Stomach smooth muscle (tissue), 2 donors: ENCODE measurements around the gene ADAMTS12.

Experiments used
- H3K27ac ChIP-seq: one replicate; pipeline ENCODE4 v1.7.0; 2013; ENCODE audit warnings: mild to moderate bottlenecking, low read length, inconsistent platforms
- H3K27me3 ChIP-seq, 2 donors: one replicate each; pipeline ENCODE4 v1.7.0; 2013; ENCODE audit warnings: low read length in 2 of 2; ENCODE audit not compliant: insufficient read depth in 2 of 2, control insufficient read depth in 1 of 2
- H3K36me3 ChIP-seq, 2 donors: one replicate each; pipeline ENCODE4 v1.7.0; 2013; ENCODE audit warnings: low read length in 2 of 2; ENCODE audit not compliant: control insufficient read depth in 2 of 2, insufficient read depth in 2 of 2
- H3K4me1 ChIP-seq: one replicate; pipeline ENCODE4 v1.7.0; 2013; ENCODE audit warnings: low read length; ENCODE audit not compliant: control insufficient read depth, insufficient read depth
- H3K4me3 ChIP-seq, 2 donors: one replicate each; pipeline ENCODE4 v1.7.0; 2013; ENCODE audit warnings: low read length in 2 of 2
- H3K9ac ChIP-seq, 2 donors: one replicate each; pipeline ENCODE4 v1.7.0; 2013; ENCODE audit warnings: low read length in 2 of 2, mild to moderate bottlenecking in 1 of 2
- H3K9me3 ChIP-seq, 2 donors: one replicate each; pipeline ENCODE4 v1.7.0; 2013; ENCODE audit warnings: low read length in 2 of 2; ENCODE audit not compliant: control insufficient read depth in 2 of 2
- donor health status: healthy.
- donor health status: Pancreatic carcinoma.

The ADAMTS12 gene

DNA sequence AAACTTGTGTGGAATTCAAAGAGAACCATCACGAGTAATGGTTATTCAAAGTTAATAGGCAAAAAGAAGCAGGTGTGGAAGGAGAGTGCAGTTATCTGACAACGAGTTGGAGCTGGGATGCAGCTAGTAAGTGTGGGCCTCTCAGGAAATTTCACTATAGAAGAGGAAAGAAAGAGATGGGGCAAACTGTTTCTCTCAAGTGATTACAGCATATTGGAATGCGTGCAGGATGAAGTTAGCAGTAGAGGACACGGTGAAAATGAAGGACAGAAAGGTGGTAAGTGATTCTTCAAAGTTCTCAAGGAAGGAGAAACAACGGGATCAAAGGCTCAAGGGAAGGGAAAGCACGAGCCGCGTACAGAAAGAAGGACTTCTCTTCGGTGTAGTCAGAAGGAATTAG, 84.0 kb downstream of the ADAMTS12 start:
- Histone ChIP-seq H3K9ac (no peak overlapping the region), H3K27ac (no peak overlapping the region), H3K9me3 (no peaks in the 10 kb centered on the region), H3K27me3 (no peaks in the 10 kb centered on the region), H3K36me3 (no peaks in the 10 kb centered on the region), H3K4me3 (no peak overlapping the region), H3K4me1 (no peaks in the 10 kb centered on the region)

DNA sequence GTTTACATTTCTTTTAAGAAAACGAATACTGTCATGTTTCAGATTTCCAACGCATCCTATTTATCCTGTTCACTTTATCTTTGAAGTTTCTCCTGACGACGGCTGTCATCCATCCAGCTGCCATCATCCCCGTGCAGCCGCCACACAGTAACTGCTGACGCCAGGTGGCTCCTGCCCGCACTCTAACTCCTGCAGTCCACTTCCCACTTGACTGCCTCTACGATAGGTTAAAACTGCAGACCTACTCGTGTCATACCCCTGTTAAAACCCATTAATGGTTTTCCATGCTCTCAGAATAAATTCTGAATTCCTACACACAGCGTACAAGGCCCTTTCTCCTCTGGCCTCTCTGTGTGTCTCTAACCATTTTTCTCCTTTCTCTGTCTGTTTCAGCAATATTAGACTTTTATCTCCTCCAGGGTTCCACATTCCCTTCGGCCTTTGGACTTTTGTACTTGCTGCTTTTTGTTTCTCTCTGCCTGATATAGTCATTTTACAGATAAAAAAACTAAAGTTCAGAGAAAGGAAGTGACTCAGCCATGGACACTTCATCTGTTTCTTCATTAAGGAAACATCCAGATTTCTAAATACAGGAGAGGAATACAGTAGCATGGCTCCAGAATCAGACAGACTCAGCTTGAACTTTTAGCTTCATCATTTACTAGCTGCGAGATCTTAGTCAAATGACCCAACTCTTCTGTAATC, 84.9 kb downstream of the ADAMTS12 start:
- H3K9me3 ChIP-seq = no peaks in the 10 kb centered on the region
- H3K4me3 ChIP-seq = no peak overlapping the region
- no peak overlapping the region for H3K27ac ChIP-seq
- no peaks in the 10 kb centered on the region for H3K4me1 ChIP-seq
- no peaks in the 10 kb centered on the region for H3K36me3 ChIP-seq
- no peaks in the 10 kb centered on the region for H3K27me3 ChIP-seq
- no peak overlapping the region for H3K9ac ChIP-seq

DNA sequence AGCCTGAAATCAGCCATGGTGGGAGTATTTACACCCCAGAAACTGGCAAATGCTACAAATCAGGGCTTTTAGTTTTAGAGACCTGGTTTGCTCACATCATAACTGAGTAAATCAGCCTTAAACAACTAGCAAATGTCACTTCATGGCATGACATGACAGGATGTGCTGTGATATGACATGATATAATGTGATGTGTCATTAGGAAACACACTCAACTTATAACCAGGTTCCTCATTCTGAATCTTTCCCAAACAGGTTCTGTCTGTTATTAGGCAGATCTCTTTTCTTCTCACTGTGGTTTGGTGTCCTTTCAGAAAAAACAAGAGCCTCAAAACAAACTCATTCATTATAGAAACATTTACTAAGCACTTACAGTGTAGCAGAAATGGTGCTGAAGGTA, 90.5 kb downstream of the ADAMTS12 start:
- H3K36me3 ChIP-seq = peaks cover 0 to 2% of the 10 kb centered on the region in 2 donors
- H3K27ac ChIP-seq = no peak overlapping the region

DNA sequence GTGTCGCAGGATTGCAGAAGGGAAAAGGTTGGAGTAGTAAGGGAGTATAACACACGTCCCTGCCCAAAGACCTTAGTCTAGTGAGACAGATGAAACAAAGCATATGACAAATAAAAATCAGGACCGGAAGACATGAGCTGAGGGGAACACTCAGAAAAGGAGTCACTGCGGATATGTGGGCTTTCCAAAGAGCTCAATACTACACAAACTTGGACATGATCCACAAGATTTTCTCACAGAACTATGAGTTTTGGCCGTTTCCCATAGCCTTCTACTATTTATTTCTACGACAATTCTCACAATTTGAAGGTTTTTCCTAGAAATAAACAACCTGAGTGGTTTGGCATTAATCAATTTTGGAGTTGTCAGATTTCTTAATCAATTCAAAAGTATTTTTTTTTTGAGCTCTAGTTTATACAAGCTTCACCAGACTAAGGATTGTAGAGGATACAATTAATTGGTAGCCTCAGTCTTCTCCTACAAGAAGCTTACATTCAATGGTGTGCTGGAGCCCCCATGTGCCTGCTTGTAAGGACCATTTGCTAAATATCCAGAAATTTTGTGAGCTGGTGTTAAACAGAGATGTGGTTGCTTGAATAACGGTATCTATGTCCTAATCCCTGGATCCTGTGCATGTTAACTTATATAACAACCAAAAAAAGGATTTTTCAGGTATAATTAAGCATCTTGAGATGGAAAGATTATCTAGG, 91.4 kb downstream of the ADAMTS12 start:
- H3K9me3 ChIP-seq = no peaks in the 10 kb centered on the region
- no peak overlapping the region for H3K4me3 ChIP-seq
- H3K27ac ChIP-seq = no peak overlapping the region

More for the DNA sequence above, 90.5 kb downstream of the ADAMTS12 start:
- Histone ChIP-seq H3K4me1 (no peaks in the 10 kb centered on the region), H3K9me3 (no peaks in the 10 kb centered on the region), H3K4me3 (no peak overlapping the region), H3K9ac (no peak overlapping the region), H3K27me3 (no peaks in the 10 kb centered on the region)

DNA sequence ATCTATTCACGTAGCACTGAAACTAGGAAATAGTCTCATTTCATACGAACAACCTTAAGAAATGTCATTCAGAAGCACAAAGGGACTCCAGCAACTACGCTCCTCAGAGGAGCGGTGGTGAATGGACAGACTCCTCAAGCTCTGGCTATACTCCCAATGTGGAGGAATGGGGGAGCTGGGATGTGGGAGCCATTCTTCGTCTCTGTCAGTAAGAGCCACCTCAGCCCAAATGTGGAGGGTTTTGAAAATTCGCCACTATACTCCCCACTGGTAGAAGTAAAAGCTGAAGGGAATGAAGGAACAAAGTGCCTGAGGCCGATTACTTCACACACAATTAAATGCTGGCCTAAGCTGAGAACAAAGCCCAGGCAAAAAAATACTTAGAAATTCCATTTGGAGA, 96.3 kb downstream of the ADAMTS12 start:
- no peaks in the 10 kb centered on the region for H3K4me1 ChIP-seq
- H3K4me3 ChIP-seq = no peak overlapping the region
- H3K9ac ChIP-seq = no peak overlapping the region
- no peaks in the 10 kb centered on the region for H3K27me3 ChIP-seq
- H3K9me3 ChIP-seq = no peaks in the 10 kb centered on the region
- peaks cover 0 to 2% of the 10 kb centered on the region in 2 donors for H3K36me3 ChIP-seq
- no peak overlapping the region for H3K27ac ChIP-seq

More for the DNA sequence above, 91.4 kb downstream of the ADAMTS12 start:
- H3K27me3 ChIP-seq = no peaks in the 10 kb centered on the region
- no peaks in the 10 kb centered on the region for H3K4me1 ChIP-seq
- H3K9ac ChIP-seq = no peak overlapping the region
- peaks cover 0 to 2% of the 10 kb centered on the region in 2 donors for H3K36me3 ChIP-seq

DNA sequence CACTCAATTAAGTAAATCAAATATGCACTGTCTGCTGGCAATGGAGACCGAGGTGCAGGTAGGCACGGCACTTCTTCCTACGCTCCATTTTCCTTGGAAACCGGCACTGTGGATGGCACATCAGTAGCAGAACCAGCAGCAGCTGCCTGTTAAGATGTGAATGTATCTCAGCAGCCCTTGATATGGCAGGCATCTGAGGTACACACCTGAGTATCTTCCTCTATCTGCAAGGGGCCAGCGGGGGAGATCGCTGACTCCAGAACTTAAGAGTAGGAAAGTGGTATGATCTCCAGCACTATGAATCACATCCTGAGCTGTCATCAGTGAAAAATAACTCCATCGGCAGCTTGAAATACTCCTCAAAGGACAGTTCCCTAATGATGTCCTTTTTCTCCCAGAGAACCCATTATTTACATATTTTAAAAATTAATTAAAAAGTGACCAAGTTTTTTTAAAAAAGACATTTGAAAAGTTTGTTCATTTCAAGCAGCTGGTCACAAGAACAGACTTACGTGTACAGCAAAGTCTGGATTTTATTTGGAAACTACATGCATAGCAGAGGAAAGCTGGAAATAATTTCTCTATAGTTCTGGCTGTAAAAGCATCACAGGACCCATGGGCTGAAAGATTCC, 97.1 kb downstream of the ADAMTS12 start:
- peaks cover 0 to 2% of the 10 kb centered on the region in 2 donors for H3K36me3 ChIP-seq
- no peaks in the 10 kb centered on the region for H3K4me1 ChIP-seq
- no peak overlapping the region for H3K27ac ChIP-seq
- no peak overlapping the region for H3K9ac ChIP-seq
- H3K27me3 ChIP-seq = no peaks in the 10 kb centered on the region
- H3K4me3 ChIP-seq = no peak overlapping the region
- H3K9me3 ChIP-seq = no peaks in the 10 kb centered on the region

DNA sequence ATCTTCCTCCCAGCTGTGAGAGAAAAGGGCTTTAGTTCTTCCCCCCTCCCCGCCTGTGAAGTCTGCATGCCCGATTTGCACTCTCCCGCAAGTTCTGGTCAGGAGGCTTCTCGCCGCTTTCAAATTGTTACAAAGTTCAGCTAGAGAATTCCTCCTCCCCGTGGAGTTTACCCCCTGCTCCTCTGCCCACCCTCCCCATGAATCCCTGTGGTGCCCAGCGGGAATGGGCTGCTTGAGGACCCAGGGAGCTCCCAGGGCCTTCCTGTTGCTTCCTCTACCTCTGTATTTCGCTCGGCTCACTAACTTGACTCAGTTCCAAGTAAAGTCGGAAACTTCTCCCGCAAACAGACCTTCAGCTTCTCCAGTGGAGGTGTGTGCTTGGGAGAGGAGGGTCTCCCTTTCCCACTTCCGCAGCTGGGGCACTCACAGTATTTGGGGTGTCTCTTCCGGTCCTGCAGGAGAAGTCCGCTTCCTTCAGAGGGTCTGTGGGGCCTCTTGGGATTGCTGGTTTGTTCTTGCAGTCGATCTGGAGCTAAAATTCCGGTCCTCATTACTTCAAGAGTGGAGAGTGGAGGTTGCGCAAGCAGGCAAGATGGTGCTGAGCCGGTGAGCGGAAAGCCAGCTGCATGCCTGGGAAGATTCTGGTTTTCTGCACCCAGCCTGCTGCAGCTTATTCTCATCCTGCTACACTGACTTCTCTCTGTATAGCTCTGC, 97.8 kb downstream of the ADAMTS12 start:
- Histone ChIP-seq H3K9ac (no peak overlapping the region), H3K4me1 (no peaks in the 10 kb centered on the region), H3K27me3 (no peaks in the 10 kb centered on the region), H3K9me3 (no peaks in the 10 kb centered on the region), H3K27ac (no peak overlapping the region), H3K4me3 (no peak overlapping the region), H3K36me3 (peaks cover 0 to 2% of the 10 kb centered on the region in 2 donors)

DNA sequence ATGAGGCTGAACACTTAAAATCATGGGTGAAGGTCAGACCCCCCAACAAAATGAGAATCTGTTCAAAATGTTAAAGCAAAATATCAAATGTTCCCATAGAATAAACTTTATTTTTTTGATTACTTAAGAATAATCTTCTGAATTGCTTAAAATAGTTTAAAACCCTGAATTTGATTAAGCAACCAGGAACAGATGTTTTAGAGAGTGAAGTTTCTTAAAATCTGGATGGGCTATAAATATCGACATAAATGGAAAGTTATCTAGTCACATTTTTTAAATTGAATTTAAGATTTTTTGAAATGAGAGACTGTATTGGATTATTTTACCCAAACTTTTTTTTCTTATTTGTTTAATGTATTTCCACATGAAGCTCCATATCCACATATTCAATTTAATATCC, 98.5 kb downstream of the ADAMTS12 start:
- H3K27ac ChIP-seq = no peak overlapping the region
- H3K4me3 ChIP-seq = no peak overlapping the region
- no peaks in the 10 kb centered on the region for H3K27me3 ChIP-seq
- peaks cover 0 to 2% of the 10 kb centered on the region in 2 donors for H3K36me3 ChIP-seq
- no peak overlapping the region for H3K9ac ChIP-seq
- H3K4me1 ChIP-seq = no peaks in the 10 kb centered on the region
- H3K9me3 ChIP-seq = no peaks in the 10 kb centered on the region

DNA sequence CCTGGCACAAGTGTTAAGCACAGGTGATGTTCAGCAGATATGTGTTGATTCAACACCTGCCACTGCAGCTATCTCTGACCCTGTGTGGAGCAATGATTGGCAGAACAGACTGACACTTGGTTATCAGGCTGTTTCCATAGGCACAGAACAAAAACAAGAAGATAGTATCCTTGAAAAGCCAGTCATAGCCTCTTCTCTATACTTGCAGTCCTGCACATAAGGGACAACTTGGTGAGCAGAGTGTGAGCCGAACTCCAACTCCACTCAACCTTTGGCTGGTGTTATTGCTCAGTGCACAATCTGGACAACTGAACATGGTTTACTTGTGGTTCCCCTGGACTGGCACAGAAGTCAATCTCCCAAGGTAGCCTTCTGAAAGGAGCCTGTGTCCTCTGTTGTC, 99.2 kb downstream of the ADAMTS12 start:
- Histone ChIP-seq H3K9me3 (no peaks in the 10 kb centered on the region), H3K4me1 (no peaks in the 10 kb centered on the region), H3K4me3 (no peak overlapping the region), H3K27ac (no peak overlapping the region), H3K36me3 (peaks cover 0 to 2% of the 10 kb centered on the region in 2 donors), H3K27me3 (no peaks in the 10 kb centered on the region), H3K9ac (no peak overlapping the region)

DNA sequence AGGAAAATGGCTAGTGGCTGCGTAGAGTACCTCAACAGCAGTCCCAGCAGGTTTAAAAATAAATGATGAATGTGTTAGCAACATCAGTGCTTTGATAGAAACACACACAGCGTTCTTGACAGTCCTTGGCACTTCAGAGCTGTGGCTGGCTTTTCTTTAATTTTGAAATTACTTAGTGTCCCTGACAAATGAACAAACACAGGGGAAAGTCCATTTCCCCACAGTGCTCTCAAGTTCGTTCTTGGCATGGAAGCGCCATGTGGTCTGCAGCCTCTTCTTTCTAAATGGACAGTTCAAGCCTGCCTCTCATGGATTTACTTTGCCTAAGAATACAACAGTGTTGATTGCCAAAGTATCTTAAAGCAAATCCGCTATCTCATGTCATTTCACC, 102.2 kb downstream of the ADAMTS12 start:
- Histone ChIP-seq H3K9ac (no peak overlapping the region), H3K36me3 (no peaks in the 10 kb centered on the region), H3K4me1 (no peaks in the 10 kb centered on the region), H3K27me3 (no peaks in the 10 kb centered on the region), H3K9me3 (no peaks in the 10 kb centered on the region), H3K27ac (no peak overlapping the region), H3K4me3 (no peak overlapping the region)
